ENCODE results near the gene CCSER1. TPM values are rescaled to one million over a fixed set of nuclear protein-coding genes. Genes with fewer than 3 reads are reported as not detected.
"Not testable (repeated sequence)": the region's sequence is repeated elsewhere in the genome, so short reads cannot be mapped to it uniquely, and the experiment has no call there.

Gene CCSER1
- polyA plus RNA-seq, 3 donors, result 18.1 to 20.3 (median 20.3) TPM

DNA sequence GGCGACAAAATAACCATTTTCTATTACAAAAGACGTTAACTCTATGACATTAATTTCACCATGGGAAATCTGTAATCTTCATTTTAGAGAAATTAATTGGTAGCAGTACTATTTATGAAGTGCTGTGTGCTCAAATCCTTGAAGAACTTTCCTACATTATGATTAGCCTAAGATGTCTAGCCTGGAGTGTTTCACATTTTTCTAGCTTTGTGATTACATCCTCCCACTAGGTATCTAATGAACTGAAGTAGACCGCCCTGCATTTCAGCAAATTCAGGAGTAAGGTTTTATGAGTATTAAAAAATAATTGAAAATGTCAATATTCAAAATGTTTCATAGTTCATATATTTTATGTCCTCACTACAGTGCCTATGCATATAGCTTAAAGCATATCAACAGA lies 713.1 kb downstream of the CCSER1 start:
- DNase-seq (ENCODE audit: extremely low read depth in 1 of 11, low read depth in 9 of 11, low spot score in 4 of 11), result no peak

DNA sequence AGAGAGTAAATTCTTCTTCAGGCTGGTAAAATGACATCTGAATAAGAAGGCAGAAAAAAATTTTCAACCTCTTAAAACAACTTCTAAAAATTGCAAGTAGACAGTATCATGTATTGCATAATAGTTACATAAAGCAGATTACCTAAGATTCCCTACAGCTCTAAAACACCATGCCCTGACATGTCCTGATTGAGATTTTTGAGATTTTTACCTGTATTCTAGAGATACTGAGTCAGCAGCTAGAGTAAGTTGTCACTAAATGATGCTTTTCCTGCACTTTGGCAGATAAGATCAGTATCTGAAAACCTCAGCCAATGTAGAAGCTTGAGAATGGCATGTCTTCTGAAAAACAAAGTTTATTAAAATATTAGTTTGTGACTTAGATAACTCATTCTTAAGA lies 713.6 kb downstream of the CCSER1 start:
- DNase-seq (ENCODE audit: extremely low read depth in 1 of 11, low read depth in 9 of 11, low spot score in 4 of 11), result no peak

DNA sequence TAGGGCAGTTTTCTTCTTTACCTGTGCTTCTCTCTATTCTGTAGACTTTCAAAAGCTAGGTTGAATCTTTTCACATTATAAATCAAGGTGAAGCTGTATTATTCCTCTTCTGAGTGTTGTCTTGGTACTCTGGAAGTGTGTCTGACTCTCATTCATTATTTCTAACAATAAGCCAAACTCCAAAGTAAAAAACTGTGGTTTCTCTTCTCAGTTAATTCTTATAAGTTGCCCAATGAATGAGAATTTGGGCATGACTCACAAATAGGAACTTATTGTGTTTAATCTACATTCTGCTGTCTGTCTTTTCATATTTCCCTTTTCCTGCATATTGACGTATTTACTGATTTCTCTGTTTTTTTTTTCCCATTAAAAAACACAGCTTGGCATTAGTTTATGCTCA lies 714.5 kb downstream of the CCSER1 start:
- no peak for DNase-seq (ENCODE audit: extremely low read depth in 1 of 11, low read depth in 9 of 11, low spot score in 4 of 11)

DNA sequence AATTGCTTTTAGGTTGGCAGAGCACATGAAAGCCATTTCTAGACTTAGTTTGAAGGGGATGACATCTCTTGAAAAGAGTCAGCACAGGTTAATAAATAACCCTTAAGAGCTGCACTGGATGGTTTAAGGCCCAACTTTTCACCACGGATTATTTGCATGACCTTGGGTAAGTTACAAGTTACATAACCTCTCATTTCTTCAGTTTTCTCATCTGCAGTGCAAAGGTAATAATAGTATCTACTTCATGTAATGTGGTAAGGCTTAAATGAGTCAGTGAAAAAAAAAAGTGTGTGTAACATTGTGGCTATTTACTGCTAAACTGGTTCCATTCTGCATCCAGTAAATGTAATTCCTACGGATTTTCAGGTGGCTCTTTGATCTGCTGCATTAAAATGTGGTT lies 715.8 kb downstream of the CCSER1 start:
- DNase-seq (ENCODE audit: extremely low read depth in 1 of 11, low read depth in 9 of 11, low spot score in 4 of 11), result no peak

DNA sequence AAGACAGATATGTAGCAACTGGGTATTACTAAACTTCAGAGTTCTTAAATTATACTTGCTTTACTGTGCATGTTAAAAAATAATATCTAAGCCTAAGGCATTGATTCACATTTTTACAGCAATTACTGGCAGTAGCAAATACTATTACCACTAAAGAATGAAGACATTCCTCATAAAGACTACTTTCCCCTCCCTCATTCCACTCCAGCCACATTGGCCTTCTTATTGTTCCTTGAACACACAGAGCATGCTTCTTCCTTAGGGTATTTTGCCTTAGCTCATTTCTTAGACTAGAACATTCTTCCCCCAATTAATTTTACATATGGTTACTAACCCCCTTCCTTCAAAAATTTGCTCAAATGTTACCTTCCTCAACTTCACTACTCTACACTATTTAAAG lies 717.0 kb downstream of the CCSER1 start:
- no peak for DNase-seq (ENCODE audit: extremely low read depth in 1 of 11, low read depth in 9 of 11, low spot score in 4 of 11)

DNA sequence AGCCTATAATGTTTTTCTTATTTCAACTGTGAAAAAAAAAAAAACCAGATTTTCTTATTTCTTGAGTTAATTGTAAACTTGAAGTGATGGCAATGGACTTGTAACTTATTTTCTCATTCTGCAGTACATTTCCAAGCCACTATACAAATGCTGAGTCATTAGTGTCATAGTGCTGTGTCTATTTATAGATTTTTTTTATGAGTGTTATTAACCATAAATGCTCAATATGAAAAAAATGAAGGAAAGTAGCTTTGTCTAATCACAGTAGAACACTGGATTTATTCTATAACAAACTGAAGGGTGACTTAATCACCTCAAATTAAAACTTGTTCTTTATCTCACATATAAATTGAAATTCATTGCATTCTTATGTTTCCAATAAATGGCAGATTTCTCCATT lies 718.6 kb downstream of the CCSER1 start:
- DNase-seq (ENCODE audit: extremely low read depth in 1 of 11, low read depth in 9 of 11, low spot score in 4 of 11), result no peak

DNA sequence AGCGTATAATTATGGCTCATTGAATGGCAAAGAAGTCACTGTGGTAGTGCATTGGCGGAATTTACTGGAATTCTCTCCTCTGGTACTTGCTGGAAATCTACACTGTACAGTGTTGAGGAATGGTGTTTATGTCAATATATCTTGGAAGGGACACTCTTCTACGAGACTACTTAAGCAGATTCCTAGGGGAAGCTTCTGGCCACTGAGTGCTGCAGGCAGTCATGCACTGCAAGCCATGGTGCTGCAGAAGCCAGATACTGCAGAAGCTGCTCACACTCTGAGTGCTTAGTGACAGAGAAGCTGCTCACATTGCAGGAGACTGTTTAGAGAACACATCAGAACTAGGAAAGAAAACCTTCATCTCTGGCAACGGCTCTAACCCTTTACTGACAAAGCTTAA lies 725.0 kb downstream of the CCSER1 start:
- peak in 5 of 11 donors; percentile 6 to 17 (median 8) for DNase-seq (ENCODE audit: extremely low read depth in 1 of 11, low read depth in 9 of 11, low spot score in 4 of 11)

DNA sequence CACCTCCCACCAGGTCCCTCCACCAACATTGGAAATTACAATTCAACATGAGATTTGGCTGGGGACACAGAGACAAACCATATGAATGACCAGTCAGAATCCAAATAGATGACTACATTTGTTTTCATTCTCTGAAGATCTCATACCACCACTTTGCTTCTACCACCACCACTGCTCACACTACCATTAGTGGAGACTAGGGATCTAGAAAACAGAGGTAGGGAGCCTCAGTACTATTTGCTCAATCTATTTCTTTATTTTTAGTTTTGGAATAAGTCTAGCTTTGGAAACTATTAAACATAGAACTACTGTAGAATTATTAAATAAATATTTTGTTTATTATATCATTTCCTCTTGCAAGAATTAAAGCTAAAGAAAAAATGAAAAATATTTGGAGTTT lies 727.9 kb downstream of the CCSER1 start:
- no peak for DNase-seq (ENCODE audit: extremely low read depth in 1 of 11, low read depth in 9 of 11, low spot score in 4 of 11)

DNA sequence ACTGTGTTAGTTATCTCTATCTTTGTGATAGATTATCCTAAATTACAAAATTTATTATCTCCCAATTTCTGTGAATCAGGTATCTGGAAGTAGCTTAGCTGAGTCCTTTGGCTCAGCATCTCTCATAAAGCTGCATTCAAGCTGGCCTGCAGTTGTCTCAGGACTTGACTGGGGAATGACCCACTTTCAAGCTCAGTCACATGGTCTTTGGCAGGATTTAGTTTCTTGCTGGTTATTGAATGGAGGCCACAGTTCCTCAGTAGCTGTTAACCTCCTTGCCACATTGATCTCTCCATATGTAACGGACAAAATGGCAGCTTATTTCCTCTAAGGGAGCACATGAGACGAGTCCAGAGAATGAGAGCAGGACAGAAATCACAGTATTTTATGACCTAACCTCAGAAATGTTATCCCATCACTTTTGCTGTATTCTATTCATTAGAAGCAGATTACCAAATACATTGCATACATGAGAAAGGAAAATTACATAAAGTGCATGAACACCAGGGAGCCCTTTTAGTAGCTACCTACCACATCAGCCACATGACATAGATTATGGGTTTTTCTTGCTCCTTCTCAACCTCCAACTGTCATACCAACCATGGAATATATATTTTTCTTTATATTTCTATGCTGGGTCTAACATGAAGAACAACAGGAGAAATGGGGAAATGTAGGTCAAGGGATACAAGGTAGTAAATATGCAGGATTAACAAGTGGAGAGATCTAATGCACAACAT lies 730.1 kb downstream of the CCSER1 start:
- DNase-seq (ENCODE audit: extremely low read depth in 1 of 11, low read depth in 9 of 11, low spot score in 4 of 11), result no peak

DNA sequence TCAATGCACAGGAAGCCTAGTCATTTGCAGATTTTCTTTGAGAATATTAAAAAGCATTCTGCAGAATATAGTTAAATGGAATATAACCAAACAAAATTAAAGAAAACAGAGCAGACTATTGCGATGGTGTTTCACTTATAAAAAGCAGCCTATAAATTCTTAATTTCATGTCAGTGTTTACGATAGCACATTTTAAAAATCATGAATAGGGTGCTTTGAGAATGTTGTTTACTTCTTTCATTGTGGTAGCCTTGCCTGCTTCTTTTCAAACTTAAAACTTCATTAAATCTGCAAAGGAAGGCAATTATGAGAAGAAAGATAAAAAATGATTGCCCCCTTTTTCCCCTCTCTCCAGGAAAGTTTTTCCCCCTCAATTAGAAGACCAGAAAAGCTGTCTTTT lies 748.6 kb downstream of the CCSER1 start:
- no peak for DNase-seq (ENCODE audit: extremely low read depth in 1 of 11, low read depth in 9 of 11, low spot score in 4 of 11)

DNA sequence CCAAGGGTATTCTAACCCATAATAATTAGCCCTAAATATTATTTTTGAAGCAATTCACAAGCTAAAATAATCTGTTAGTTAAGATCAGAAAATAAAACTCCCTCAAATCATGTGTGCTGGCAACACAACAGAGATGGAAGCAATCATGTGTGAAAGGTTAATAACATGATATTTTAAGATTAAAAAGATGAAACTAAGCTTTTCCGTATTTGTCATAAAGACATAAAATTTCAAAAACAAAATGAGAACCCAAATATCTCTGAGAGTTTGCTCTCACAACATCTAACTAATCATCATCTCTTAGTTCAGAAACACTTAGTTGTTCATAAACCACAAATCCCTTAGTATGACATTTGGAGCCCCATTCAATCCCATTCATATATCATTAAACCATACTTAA lies 749.1 kb downstream of the CCSER1 start:
- DNase-seq (ENCODE audit: extremely low read depth in 1 of 11, low read depth in 9 of 11, low spot score in 4 of 11), result no peak

DNA sequence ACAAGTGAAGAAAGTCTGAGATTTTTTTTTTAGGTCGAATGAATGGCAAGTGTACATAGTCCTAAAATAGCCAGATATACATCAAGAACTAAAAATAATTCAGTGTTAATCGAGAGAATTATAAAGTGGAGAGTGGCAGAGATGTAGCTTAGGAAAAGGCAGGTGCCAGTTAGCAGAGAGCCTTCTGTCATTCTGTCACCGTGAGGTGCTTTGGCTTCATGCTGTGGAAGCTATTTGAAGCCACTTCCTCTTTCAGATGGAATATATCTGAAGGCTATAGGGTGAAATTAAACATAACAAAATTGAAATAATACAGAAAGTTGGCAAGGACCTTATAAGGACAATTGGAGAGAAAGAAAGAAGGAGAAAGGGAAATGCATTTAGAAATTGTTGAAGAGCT lies 756.3 kb downstream of the CCSER1 start:
- no peak for DNase-seq (ENCODE audit: extremely low read depth in 1 of 11, low read depth in 9 of 11, low spot score in 4 of 11)

DNA sequence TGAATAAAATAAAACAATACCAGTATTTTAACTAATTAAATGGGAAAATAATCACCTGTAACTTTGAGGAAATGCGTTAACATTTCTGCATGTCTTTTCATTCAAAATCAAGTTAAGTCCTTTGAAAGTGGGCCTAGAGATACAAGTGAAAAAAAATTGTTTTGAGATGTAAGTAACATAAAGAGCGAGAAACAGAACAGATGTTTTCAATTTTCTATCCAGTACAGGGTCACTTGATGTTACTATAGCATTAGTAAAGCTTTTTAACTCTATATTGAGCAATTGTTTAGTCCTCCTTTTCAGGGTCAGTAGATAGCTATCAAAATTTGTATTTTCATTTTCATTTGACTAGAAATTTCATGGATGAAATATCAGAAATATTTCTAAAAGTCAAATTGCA lies 761.4 kb downstream of the CCSER1 start:
- peak in 2 of 11 donors; percentile 2 to 14 for DNase-seq (ENCODE audit: extremely low read depth in 1 of 11, low read depth in 9 of 11, low spot score in 4 of 11)

DNA sequence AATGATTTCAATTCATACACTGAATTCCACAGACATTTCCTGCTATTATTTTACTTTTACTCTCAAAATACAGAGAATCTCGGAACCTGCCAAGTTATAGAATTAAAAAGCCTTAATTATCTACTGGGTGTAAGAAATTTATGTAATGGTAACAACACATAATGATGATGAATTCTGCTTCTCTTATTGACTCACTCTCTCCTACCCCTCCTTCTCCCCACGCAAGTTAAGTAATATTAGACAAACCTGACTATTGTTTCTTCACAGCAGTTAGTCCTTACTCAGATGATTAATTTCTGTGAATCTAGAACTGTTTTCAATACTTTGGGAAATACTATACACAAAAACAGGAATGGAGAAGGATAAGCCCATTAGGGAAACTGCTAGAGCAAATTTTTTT lies 762.0 kb downstream of the CCSER1 start:
- DNase-seq (ENCODE audit: extremely low read depth in 1 of 11, low read depth in 9 of 11, low spot score in 4 of 11), result no peak

DNA sequence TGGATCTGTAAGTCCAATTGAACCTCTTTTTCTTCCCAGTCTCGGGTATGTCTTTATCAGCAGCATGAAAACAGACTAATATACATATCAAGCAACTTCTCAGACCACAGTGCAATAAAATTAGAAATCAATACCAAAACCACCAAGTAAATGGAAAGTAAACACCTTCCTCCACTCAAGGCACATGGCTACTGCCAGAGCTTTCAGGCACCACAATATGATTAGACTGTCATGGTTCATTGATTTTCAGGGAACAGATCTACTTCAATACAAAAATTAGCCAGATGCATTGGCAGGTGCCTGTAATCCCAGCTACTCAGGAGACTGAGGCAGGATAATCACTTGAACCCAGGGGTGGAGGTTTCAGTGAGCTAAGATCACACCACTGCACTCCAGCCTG lies 776.2 kb downstream of the CCSER1 start:
- not testable (repeated sequence) for DNase-seq (ENCODE audit: extremely low read depth in 1 of 11, low read depth in 9 of 11, low spot score in 4 of 11)

DNA sequence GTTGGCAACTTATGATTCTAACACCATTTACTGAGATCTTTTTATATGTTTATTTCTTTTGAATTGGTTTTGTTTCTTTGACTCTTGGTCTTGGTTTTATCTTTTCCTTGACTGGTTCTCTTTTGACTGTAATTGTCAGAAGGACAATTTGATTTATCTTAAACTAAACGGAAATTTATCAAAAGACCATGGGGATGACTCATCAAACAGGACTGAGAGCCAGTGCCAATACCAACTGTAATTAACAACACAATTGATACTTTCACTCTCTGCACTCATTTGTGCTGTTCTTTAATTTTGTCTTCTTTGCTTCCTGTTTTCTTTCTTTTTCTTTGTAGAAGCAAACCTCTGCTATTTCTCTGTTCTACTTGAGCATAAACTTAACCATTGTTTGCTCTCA lies 776.8 kb downstream of the CCSER1 start:
- no peak for DNase-seq (ENCODE audit: extremely low read depth in 1 of 11, low read depth in 9 of 11, low spot score in 4 of 11)

DNA sequence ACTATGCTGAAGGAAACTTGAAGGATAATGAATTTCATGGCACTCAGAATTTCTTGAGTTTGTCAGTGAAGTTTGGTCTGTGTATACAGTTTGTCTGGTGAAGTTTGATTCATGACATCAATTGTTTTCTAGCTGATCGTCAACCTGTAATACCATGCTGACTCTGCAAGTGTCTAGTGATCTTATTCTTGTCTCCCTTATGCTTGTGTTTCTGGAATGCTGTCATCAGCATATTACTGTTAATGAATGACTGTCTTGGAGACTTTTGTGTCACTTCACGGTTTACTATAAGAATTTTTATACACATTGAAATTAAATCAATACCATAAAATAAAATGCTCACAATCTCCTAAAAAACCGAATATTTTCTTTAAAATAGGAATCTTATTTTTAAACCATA lies 779.0 kb downstream of the CCSER1 start:
- DNase-seq (ENCODE audit: extremely low read depth in 1 of 11, low read depth in 9 of 11, low spot score in 4 of 11), result peak in 1 of 11 donors; percentile 5

DNA sequence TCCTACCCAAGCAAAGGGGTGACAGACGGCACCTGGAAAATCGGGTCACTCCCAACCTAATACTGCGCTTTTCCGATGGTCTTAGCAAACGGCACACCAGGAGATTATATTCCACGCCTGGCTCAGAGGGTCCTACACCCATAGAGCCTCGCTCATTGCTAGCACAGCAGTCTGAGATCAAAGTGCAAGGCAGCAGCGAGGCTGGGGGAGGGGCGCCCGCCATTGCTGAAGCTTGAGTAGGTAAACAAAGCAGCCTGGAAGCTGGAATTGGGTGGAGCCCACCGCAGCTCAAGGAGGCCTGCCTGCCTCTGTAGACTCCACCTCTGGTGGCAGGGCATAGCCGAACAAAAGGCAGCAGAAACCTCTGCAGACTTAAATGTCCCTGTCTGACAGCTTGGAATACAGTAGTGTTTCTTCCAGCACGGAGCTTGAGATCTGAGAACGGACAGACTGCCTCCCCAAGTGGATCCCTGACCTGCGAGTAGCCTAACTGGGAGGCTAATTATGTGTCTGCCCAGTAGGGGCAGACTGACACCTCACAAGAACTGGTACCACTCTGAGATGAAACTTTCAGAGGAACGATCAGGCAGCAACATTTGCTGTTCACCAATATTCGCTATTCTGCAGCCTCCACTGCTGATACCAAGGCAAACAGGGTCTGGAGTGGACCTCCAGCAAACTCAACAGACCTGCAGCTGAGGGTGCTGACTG lies 784.7 kb downstream of the CCSER1 start:
- DNase-seq (ENCODE audit: extremely low read depth in 1 of 11, low read depth in 9 of 11, low spot score in 4 of 11), result not testable (repeated sequence)

DNA sequence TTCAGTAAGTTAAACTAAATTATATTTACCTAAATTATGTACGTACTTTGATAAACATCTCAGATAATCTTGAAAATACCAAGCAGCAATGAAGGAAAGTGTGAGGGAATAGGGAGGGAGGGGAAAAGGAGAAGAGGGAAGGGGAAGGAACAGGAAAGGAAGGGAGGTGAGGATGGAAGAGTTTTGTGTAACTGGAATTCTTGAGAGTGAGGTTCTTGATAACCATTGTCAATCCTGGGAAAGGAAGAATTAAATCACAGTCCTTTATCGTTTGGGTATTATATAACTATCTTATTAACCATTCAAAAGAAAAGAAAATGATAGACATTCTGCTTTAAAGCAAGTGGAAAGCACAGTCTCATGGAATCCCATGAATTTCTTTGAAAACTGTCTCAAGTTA lies 795.0 kb downstream of the CCSER1 start:
- no peak for DNase-seq (ENCODE audit: extremely low read depth in 1 of 11, low read depth in 9 of 11, low spot score in 4 of 11)

DNA sequence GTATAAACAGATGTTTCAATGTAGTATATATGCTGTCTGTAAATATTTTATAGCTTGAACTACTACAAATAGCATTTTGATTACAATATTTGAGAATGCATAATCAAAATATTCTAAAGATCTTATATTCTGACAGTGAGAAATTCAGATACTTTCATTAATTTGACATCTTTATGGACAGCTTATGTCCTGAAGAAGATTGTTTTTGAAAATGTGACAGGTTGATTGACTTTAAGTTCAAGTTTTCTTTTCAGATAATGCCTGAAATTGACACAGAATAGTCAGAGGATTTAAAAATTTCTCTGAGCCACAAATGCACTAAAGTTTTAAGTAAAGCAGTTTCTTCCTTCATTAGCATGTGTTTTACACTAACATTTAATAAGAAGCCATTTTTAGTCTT lies 799.8 kb downstream of the CCSER1 start:
- no peak for DNase-seq (ENCODE audit: extremely low read depth in 1 of 11, low read depth in 9 of 11, low spot score in 4 of 11)

DNA sequence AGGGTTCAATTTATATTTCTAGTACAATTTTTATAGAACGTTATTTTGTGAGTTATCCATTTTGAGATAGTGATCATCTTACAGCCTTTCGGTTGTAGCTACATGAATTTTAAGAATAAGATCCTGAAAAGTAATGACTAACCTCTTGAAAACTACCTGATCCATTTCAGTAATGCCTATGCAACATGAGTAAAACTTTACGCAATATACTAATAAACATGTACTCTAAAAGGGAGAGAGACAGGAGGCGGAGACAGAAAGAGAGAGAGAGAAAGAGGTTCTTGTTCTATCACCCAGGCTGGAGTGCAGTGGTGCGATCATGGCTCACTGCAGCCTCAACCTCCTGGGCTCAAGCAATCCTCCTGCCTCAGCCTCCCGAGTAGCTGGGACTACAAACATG lies 816.1 kb downstream of the CCSER1 start:
- DNase-seq (ENCODE audit: extremely low read depth in 1 of 11, low read depth in 9 of 11, low spot score in 4 of 11), result no peak

Data from renal cortex interstitium (tissue), 11 donors.